Fibroblast of lung (primary cell): ENCODE measurements around the gene MMP15.

Source experiments
- CTCF ChIP-seq, 2 donors: IDR thresholded peaks in 1 of 2; conservative IDR thresholded peaks in 1 of 2; 1 replicate in 1 of 2; 2 replicates in 1 of 2; pipeline ENCODE4 v1.5.1; 2011 to 2012; ENCODE audit warnings: low read length in 2 of 2, control low read depth in 1 of 2, inconsistent platforms in 1 of 2, low read depth in 1 of 2, mild to moderate bottlenecking in 1 of 2
- EZH2 ChIP-seq: IDR thresholded peaks from 2 replicates; pipeline ENCODE4 v1.5.1; 2012; ENCODE audit warnings: low read length, control low read depth, mild to moderate bottlenecking; ENCODE audit errors: missing control alignments

DNA sequence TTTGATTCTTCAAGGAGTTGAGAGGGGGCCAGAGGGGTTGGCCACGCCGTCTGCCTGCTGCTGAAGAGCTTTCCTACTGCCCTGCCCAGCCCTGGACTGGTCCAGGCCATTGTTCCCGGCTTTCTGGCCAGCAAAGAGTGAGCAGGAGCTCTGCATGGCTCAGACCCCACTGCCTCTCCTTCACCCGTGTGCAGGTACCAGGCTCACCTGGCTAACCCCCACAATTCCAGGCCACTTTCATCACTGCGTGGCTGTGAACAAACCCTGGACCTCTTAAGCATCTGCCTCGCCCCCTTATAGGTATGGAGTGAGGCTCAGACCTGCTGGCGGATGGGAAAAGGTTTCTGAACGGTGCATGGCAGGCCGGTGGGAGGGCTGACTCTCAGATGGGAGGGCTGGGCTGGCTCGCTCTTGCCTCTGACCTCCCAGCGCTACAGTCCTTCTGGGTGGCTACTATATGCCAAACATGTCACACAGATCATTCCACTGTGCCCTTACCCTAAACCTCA is 33.9 kb upstream of the MMP15 start:
- TF ChIP-seq CTCF (conservative IDR thresholded peaks at IDR 0.05 in 1 of 2, IDR thresholded peaks at IDR 0.05 in 1 of 2; ENCODE audit: low read depth in 1 of 2, low read length in 2 of 2) (no peak), EZH2 (no peak)
